Hematopoietic multipotent progenitor cell treated with erythropoietin and hydrocortisone succinate and interleukin-3 and kit ligand, for 6 days (in vitro differentiated cells): ENCODE measurements around the gene RGS9BP.
"Not testable (repeated sequence)": the region's sequence is repeated elsewhere in the genome, so short reads cannot be mapped to it uniquely, and the experiment has no call there.

Experiments used
- DNase-seq: peaks from one replicate; pipeline ENCODE4 v3.0.0-alpha.2; 2015

RGS9BP gene

DNA sequence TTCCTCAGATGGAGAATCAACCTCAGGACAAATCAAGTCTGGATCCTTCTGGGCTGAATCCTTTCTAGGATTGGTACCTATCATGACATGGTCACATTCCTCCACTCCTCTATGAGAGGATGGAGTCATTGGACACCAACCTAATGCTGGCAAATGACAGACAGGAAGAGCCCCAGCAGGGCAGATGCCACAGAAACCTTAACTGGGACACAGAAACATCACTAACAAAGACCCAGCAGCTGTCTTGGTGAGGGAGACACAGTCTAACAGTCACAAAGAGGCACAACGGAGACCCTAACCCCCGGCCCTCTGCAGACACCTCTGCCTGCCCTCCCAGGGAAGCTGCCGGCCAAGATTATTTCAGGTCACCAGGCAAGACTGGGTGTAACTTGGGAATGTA lies 2.8 kb upstream of the RGS9BP start:
- peak; percentile 43 for DNase-seq

DNA sequence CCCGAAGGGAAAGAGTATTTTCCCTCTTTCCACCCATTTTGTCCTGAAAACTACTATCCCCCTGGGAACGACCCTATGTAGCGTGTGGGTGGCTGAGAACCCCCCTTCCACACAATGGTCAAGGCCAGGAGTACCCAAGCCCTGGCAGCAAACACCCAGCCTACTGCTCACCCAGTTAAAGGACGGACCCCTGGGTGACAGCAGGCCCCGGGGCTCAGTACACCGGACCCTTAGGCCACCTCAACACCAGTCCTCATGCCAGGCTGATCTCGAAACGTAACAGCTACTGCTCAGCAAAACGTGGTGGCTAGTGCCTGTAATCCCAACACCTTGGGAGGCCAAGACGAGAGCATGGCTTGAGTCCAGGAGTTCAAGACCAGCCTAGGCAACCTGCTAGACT lies 2.1 kb upstream of the RGS9BP start:
- DNase-seq: peak; percentile 31

GRCh38 chr19:32674153-32674930 lies 1.3 kb upstream of the RGS9BP start:
- DNase-seq: peak; percentile 40

DNA sequence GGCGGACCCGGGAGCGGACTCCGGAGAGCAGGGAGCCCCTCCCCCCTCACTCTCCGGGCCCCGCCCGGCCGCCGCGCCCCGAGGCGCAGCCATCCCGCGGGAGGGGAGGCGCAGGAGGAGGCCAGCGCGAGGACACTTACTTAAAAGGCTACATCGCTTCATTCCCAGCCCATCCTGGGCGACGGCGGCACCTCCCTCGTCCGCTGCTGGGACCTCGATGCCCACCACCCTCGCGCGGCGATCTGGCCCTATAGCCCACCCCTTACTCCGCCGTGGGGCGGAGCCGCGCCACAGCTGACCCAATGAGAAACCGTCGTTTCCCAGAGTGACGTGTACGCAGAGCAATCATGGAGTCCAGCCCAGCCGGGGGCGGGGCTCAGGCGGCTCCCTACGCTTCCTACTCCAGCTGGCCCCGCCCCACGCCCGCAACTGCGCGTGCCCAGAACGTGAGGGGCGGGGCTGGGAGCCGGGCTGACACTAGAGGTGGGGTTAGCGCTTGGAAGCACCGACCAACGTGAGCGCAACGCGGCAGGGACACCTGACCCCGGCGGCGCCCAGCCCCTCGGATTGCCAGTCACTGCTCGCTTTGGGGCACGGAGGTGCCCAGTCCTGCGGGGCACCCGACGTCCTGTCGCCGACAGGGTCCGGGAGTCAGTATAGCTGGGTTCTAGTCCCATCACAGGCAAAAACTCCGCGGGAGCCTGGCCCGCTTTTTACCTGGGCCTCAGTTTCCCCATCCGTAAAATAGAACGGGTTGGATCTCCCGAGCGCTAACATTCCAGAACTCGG lies 523 bp upstream of the RGS9BP start, which contains the start of gene ANKRD27:
ANKRD27 (minus strand) TSS at position 250 of the 789 bp plus-strand sequence. CDS start 16,165 bp downstream, outside the sequence.
- DNase-seq: peak; percentile 99

DNA sequence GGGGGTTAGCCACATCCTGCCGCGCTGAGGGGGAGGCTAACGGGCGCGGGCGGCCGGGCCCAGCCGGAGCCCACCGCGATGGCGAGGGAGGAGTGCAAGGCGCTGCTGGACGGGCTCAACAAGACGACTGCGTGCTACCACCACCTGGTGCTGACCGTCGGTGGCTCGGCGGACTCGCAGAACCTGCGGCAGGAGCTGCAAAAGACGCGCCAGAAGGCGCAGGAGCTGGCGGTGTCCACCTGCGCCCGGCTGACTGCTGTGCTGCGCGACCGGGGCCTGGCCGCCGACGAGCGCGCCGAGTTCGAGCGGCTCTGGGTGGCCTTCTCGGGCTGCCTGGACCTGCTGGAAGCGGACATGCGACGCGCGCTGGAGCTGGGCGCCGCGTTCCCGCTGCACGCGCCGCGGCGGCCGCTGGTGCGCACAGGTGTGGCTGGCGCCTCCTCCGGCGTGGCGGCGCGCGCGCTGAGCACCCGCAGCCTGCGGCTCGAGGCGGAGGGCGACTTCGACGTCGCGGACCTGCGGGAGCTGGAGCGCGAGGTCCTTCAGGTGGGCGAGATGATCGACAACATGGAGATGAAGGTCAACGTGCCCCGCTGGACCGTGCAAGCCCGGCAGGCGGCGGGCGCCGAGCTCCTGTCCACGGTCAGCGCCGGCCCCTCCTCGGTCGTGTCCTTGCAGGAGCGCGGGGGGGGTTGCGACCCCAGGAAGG lies 692 bp downstream of the RGS9BP start:
- DNase-seq: no peak

DNA sequence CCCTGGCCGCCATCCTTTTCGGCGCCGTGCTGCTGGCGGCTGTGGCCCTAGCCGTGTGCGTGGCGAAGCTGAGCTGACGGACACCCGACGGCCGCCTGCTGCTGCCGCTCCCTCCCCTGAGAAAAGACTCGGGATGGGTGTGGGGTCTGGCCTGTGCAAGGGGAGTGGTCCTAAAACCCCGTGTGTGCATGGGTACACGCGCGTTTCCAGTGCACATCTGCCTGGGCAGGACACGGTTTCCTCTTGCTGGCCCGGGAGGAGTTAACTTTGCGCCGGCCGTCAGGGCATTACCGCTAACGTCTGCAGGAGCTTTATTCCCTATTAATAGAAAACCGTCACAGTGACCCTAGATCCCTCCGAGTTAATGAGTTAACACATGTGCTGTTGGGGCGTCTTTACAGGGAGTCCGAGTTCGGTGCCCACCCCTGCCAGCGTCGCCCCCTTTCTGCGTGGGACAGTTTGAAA lies 1.3 kb downstream of the RGS9BP start:
- DNase-seq: no peak

- peak; percentile 57 for DNase-seq
Observed at GRCh38 chr19:32677657-32678056, 2.0 kb downstream of the RGS9BP start.

GRCh38 chr19:32680986-32681385 lies 5.3 kb downstream of the RGS9BP start:
- no peak for DNase-seq

DNA sequence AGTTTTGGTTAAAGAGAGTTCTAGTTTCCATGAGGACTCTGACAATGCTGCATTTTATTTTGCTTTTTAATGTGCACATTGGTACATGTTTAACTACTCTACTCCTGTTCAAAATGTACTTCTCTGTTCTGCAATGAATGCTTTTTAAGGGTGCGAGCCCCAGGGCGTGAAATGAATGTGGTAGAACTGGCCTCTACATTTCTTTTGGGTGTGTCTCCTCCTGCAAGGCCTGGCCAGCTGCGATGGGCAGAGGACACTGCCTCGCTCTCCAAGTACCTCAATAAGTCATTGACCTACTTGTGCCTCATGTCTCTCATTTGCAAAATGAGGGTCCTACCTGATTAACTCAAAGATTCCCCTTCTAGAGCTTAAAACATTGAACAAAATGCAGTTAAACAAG lies 6.7 kb downstream of the RGS9BP start:
- DNase-seq: no peak

DNA sequence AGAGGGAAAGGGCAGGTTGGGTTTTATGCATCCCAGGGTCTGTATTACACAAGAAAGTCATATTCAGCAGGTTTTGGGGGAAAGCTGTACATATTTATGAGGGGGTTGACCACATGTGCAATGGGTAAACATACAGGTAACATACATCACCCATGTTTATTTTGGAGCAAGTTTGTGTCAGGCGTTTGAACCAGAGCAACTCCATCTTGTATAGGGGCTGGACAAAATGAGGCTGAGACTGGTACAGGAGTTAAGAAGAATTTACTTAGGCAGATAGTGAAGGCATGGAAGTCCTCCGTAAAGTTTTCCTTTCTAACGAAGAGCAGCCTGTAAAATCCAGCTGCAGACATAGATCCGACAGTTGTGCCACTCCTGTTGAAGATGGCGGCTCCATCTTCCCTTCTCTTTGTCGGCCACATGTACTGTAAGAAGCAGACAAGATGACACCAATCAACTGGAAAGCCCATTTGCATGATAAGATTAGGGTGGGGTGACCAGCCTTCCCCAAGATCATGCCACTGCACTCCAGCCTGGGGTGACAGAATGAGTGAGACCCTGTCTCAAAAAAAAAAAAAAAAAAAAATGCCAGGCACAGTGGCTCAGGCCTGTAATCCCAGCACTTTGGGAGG lies 11.3 kb downstream of the RGS9BP start:
- peak; percentile 56 for DNase-seq

DNA sequence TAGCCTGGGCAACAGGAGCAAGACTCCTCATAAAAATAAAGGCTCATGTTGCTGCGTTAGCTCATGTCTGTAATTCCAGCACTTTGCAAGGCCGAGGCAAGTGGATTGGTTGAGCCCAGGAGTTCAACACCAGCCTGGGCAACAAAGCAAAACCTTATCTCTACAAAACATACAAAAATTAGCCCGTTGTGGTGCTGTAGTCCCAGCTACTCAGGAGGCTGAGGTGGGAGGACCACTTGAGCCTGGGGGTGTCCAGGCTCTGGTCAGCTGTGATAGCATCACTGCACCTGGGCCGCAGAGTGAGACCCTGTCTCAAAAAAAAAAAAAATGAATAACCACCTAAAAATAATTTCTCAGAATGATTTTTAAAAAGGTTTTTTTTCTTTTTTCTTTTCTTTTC lies 12.0 kb downstream of the RGS9BP start:
- peak; percentile 73 for DNase-seq

DNA sequence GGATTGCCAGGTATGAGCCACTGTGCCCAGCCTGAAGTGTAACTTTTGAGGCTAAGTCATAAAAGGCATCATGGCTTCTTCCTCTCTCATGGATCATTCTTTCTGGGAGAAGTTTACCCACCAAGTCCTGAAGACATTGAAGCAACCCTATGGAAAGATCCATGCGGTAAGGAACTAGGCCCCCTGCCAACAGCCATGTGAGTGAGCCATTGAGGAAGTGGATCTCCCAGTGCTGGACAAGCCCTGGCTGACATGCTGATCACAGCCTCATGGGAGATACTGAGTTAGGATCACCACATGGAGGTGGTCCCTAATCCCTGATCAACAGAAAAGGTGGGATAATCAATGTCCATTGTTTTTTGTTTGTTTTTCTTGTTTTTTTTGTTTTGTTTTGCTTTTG lies 12.7 kb downstream of the RGS9BP start:
- DNase-seq: peak; percentile 47

GRCh38 chr19:32691291-32691951 lies 15.8 kb downstream of the RGS9BP start, which contains the start of gene NUDT19:
Gene NUDT19, plus strand, starts transcription at chr19:32691821. Its CDS starts 140 bp downstream, at chr19:32691961.
- DNase-seq: peak; percentile 94

GRCh38 chr19:32691952-32692726 lies 16.5 kb downstream of the RGS9BP start:
- DNase-seq: peak; percentile 70

DNA sequence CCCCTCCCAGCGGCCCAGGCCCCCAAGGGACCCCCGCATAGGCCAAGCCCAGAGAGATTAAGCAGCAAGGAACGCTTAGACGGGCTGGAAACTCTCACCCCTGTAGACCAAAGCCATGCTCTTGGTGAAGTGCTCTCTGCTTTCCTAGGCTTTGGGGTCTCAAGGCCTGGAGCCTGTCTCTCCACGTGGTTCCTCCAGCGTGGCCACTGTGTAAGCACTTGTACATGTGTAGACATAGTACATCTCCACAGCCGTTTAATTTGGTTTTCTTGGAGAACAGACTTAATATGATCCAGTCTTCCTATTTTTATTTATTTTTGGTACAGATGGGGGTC lies 17.0 kb downstream of the RGS9BP start:
- DNase-seq: peak; percentile 52

DNA sequence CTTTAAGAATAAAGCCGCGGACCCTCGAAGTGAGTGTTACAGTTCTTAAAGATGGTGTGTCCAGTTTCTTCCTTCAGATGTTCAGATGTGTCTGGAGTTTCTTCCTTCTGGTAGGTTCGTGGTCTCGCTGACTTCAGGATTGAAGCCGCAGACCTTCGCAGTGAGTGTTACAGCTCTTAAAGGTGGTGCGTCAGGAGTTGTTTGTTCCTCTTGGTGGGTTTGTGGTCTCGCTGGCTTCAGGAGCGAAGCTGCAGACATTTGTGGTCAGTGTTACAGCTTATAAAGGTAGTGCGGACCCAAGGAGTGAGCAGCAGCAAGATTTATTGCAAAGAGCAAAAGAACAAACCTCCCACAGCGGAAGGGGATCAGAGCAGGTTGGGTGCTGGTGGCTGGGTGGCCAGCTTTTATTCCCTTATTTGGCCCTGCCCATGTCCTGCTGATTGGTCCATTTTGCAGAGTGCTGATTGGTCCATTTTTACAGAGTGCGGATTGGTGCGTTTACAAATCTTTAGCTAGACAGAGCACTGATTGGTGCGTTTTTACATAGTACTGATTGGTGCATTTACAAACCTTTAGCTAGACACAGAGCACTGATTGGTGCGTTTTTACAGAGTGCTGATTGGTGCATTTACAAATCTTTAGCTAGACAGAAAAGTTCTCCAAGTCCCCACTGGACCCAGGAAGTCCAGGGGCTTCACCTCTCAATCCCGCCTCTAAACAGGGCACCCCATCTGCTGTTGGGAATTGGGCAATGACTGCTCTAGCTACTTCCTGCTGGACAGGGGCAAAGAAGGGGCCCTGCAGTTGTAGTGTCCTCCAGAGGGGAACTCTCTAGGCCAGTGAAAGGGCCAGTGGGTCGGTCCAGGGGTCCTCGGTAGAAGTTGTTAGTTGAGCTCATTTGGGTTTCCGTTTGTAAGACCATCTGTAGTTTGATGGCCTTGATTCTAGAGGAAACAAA lies 17.8 kb downstream of the RGS9BP start:
- DNase-seq: peak; percentile 79

DNA sequence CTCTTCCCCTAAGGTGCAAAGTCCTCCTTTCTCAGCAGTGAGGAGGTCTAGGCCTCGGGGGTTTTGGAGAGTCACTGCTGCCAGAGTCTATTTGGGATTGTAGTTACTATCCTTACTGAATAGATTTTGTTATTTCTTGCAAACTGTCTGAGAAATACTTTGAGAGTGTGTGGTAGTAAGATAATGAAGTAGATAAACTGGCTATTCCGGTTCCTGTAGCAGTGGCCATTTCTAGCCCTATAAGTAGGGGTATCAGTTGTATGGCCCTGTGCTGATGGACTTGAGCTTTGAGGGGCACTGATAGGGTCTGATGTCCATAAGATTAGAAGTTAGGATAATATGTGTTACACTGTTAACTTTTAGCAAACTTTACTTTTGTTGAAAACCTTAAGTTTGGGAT lies 18.7 kb downstream of the RGS9BP start:
- not testable (repeated sequence) for DNase-seq

DNA sequence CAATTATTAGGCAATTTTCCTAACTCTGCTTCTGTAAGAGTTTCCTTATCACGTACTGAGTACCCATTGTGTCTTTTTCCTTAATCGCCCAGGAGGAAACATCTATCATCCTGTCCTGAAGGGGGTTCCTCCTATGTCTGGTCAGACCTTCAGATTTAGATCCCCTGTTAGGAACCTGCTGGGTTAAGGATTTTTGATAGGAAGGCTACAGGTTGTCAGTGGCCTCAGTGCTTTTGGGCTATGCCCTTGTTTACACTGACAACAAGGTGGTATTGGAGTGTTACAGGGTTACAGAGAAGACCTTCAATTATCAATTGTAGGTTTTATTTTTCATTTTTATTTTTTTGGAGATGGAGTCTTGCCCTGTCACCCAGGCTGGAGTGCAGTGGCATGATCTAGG lies 19.2 kb downstream of the RGS9BP start:
- DNase-seq: not testable (repeated sequence)

- DNase-seq: peak; percentile 72
Observed at GRCh38 chr19:32695506-32695905, 19.9 kb downstream of the RGS9BP start.

GRCh38 chr19:32696771-32697170 lies 21.1 kb downstream of the RGS9BP start:
- DNase-seq: not testable (repeated sequence)
